ENCODE results near the gene TRIM56. TPM values are rescaled to one million over a fixed set of nuclear protein-coding genes. Genes with fewer than 3 reads are reported as not detected.

The TRIM56 gene
- total and polyA plus RNA-seq, 2 of the 4 experiments (the other 2 are of a cell fraction): 3.9 to 5.9 TPM

- peak overlapping the region; percentile 27 for H2BK20ac ChIP-seq (ENCODE audit: low read depth, low read length)
- no peaks in the 10 kb centered on the region for H3K27me3 ChIP-seq (ENCODE audit: control insufficient read depth, insufficient read depth, low read length)
- POLR2A ChIA-PET (ENCODE audit: unreplicated experiment): no interaction called here
- in situ Hi-C loops (cut with MboI; ENCODE audit: low sequenced_read_pairs) (no loop called here), intact Hi-C loops (cut with micrococcal nuclease) (no loop called here), dilution Hi-C loops (cut with HindIII; ENCODE audit: low sequenced_read_pairs, unreplicated experiment) (no loop called here)
- H4K8ac ChIP-seq (ENCODE audit: low read depth in 2 of 2, low read length in 2 of 2): peak overlapping the region; percentile 23 to 41; a peak in 1 of 4 replicates
- no peak for TF ChIP-seq MAFK (IDR thresholded peaks at IDR 0.05; ENCODE audit: low read depth, low read length)
- no peak for TF ChIP-seq SMC3 (IDR thresholded peaks at IDR 0.05; ENCODE audit: low read depth, low read length)
- no peak for TF ChIP-seq RFX5 (IDR thresholded peaks at IDR 0.05; ENCODE audit: low read depth, low read length)
- no peak for TF ChIP-seq POLR2A (IDR thresholded peaks at IDR 0.05; ENCODE audit: low read depth, low read length)
- TF ChIP-seq NFE2L2 (IDR thresholded peaks at IDR 0.05; ENCODE audit: low read depth, low read length): no peak
- TF ChIP-seq MXI1 (IDR thresholded peaks at IDR 0.05; ENCODE audit: borderline replicate concordance, low read depth, low read length): no peak
- no peak for TF ChIP-seq RCOR1 (IDR thresholded peaks at IDR 0.05; ENCODE audit: insufficient replicate concordance, low read length)
- no peak for TF ChIP-seq CEBPB (IDR thresholded peaks at IDR 0.05; ENCODE audit: low read depth, low read length)
- no peak for TF ChIP-seq CHD1 (IDR thresholded peaks at IDR 0.05; ENCODE audit: low read depth, low read length)
- no peak for TF ChIP-seq USF2 (IDR thresholded peaks at IDR 0.05; ENCODE audit: low read depth, low read length)
- no peak for TF ChIP-seq CTCF (conservative IDR thresholded peaks at IDR 0.05; ENCODE audit: low read depth, low read length)
- no peak for TF ChIP-seq BHLHE40 (IDR thresholded peaks at IDR 0.05; ENCODE audit: low read depth, low read length)
- TF ChIP-seq FOS (IDR thresholded peaks at IDR 0.05; ENCODE audit: low read depth, low read length): no peak
- no peak for TF ChIP-seq MAZ (IDR thresholded peaks at IDR 0.05; ENCODE audit: borderline replicate concordance, low read depth, low read length)
- no peak for TF ChIP-seq ELK1 (IDR thresholded peaks at IDR 0.05; ENCODE audit: borderline replicate concordance, low read depth, low read length)
- TF ChIP-seq RAD21 (IDR thresholded peaks at IDR 0.05; ENCODE audit: low read length): no peak
- peaks cover 5% of the 10 kb centered on the region for H4K20me1 ChIP-seq (ENCODE audit: insufficient read depth, low read length)
- no peak overlapping the region for H3K27ac ChIP-seq (ENCODE audit: insufficient read depth, low read length)
- no peak overlapping the region for H4K5ac ChIP-seq (ENCODE audit: low read depth, low read length)
- H3K79me1 ChIP-seq (ENCODE audit: low read depth in 1 of 2, low read length in 2 of 2): peaks cover 23 to 67% of the 10 kb centered on the region in 2 experiments
- H2BK15ac ChIP-seq (ENCODE audit: low read depth, low read length): peak overlapping the region; percentile 59
- no CpG with 5 or more reads among the region's 4 CpGs for WGBS, 2 experiments (ENCODE audit: extremely low coverage in 2 of 2, insufficient read length in 1 of 2)
- DNase-seq (no peak), ATAC-seq (ENCODE audit: low read depth) (no peak)
- no peak overlapping the region for H2AFZ ChIP-seq (replicated peaks; ENCODE audit: low read length, poor library complexity)
- no TSS peak for BruUV-seq (replicated peaks)
- CTCF ChIA-PET: no interaction called here
- no peak overlapping the region; the same call in 1 of the 2 replicates for H3K23ac ChIP-seq (ENCODE audit: low read depth, low read length)
- no peak overlapping the region for H3K4me2 ChIP-seq (ENCODE audit: low read depth, low read length)
- H3K9me1 ChIP-seq (ENCODE audit: insufficient read depth, low read length): peaks cover 26% of the 10 kb centered on the region
- H3K4me3 ChIP-seq (ENCODE audit: insufficient read depth, low read depth, low read length): no peak overlapping the region
- H2AK9ac ChIP-seq (replicated peaks; ENCODE audit: low read depth, low read length, poor library complexity): no peak overlapping the region
- peak overlapping the region; percentile 7; the same call in 1 of the 2 replicates for H3K18ac ChIP-seq (ENCODE audit: low read depth, low read length)
- H3K9ac ChIP-seq (ENCODE audit: low read depth, low read length): no peak overlapping the region
- peak overlapping the region; percentile 26 for H2AK5ac ChIP-seq (ENCODE audit: low read depth, low read length)
- H3K56ac ChIP-seq (ENCODE audit: extremely low read depth, insufficient read depth, low read length): no peak overlapping the region
- H3K9me3 ChIP-seq (ENCODE audit: control insufficient read depth, insufficient read depth, low read length): no peaks in the 10 kb centered on the region
- peak overlapping the region; percentile 71; the same call in 1 of the 2 replicates for H2BK120ac ChIP-seq (ENCODE audit: low read depth, low read length)
- H3K14ac ChIP-seq (replicated peaks; ENCODE audit: low read depth, low read length): 0 out of 2 replicates have a peak overlapping the region, but pooled peaks have one; percentile 30
- peak overlapping the region; percentile 79 for H3K4ac ChIP-seq (ENCODE audit: low read depth, low read length)
- H4K91ac ChIP-seq (ENCODE audit: insufficient read depth, low read depth, low read length): peak overlapping the region; percentile 61
- no peaks in the 10 kb centered on the region for H3K36me3 ChIP-seq (ENCODE audit: control insufficient read depth, insufficient read depth, low read length)
- peaks cover 27% of the 10 kb centered on the region for H3K4me1 ChIP-seq (ENCODE audit: control insufficient read depth, insufficient read depth, low read length)
- H2BK5ac ChIP-seq (ENCODE audit: low read depth, low read length, poor library complexity, severe bottlenecking): peak overlapping the region; percentile 2
Observed at GRCh38 chr7:101097561-101097960, 12.3 kb downstream of the TRIM56 start.

All from IMR-90 (cell line).